Epithelial cell of prostate (primary cell): ENCODE results near the gene ERI3.

ENCODE experiments used
- DNase-seq: peaks from one replicate; pipeline ENCODE4 v3.0.0-alpha.2; 2011; ENCODE audit warnings: low read depth, low spot score
- H3K27ac ChIP-seq: fragments of 450-650 bp; 2 replicates; pipeline ENCODE4 v1.5.1; 2017; ENCODE audit warnings: mild to moderate bottlenecking

The ERI3 gene

GRCh38 chr1:44353604-44354003 is 1.5 kb downstream of the ERI3 start:
- DNase-seq: no peak
- H3K27ac ChIP-seq: no peak overlapping the region

GRCh38 chr1:44351289-44351688 is 3.8 kb downstream of the ERI3 start:
- no peak for DNase-seq

GRCh38 chr1:44348061-44348485 is 7.0 kb downstream of the ERI3 start:
- no peak overlapping the region for H3K27ac ChIP-seq
- no peak for DNase-seq

More at GRCh38 chr1:44351289-44351688, 3.8 kb downstream of the ERI3 start:
- no peak overlapping the region for H3K27ac ChIP-seq

GRCh38 chr1:44347280-44347679 is 7.8 kb downstream of the ERI3 start:
- DNase-seq: no peak
- H3K27ac ChIP-seq: no peak overlapping the region

GRCh38 chr1:44346878-44347277 is 8.2 kb downstream of the ERI3 start:
- H3K27ac ChIP-seq: no peak overlapping the region
- DNase-seq: no peak

GRCh38 chr1:44346184-44346583 is 8.9 kb downstream of the ERI3 start:
- no peak for DNase-seq
- H3K27ac ChIP-seq: no peak overlapping the region

- DNase-seq: peak; percentile 31
- H3K27ac ChIP-seq: no peak overlapping the region
Observed at GRCh38 chr1:44345187-44345775, 9.8 kb downstream of the ERI3 start.

GRCh38 chr1:44339731-44340130 is 15.3 kb downstream of the ERI3 start:
- no peak overlapping the region for H3K27ac ChIP-seq
- DNase-seq: no peak

GRCh38 chr1:44338136-44338535 is 16.9 kb downstream of the ERI3 start:
- no peak overlapping the region for H3K27ac ChIP-seq
- DNase-seq: no peak

- no peak for DNase-seq
- H3K27ac ChIP-seq: no peak overlapping the region
Observed at GRCh38 chr1:44336668-44337067, 18.4 kb downstream of the ERI3 start.

GRCh38 chr1:44334968-44335367 is 20.1 kb downstream of the ERI3 start:
- no peak for DNase-seq
- no peak overlapping the region for H3K27ac ChIP-seq

GRCh38 chr1:44333376-44333775 is 21.7 kb downstream of the ERI3 start:
- no peak for DNase-seq
- H3K27ac ChIP-seq: no peak overlapping the region

GRCh38 chr1:44332505-44332904 is 22.6 kb downstream of the ERI3 start:
- H3K27ac ChIP-seq: no peak overlapping the region

GRCh38 chr1:44330935-44331334 is 24.1 kb downstream of the ERI3 start:
- no peak for DNase-seq
- H3K27ac ChIP-seq: no peak overlapping the region

More at GRCh38 chr1:44332505-44332904, 22.6 kb downstream of the ERI3 start:
- no peak for DNase-seq

- DNase-seq: no peak
- peak overlapping the region; percentile 34 for H3K27ac ChIP-seq
Observed at GRCh38 chr1:44328671-44329416, 26.2 kb downstream of the ERI3 start.

- DNase-seq: peak; percentile 100
- H3K27ac ChIP-seq: peak overlapping the region; percentile 65
Observed at GRCh38 chr1:44327679-44328491, 27.2 kb downstream of the ERI3 start.

- DNase-seq: peak; percentile 12
- peak overlapping the region; percentile 65 for H3K27ac ChIP-seq
Observed at GRCh38 chr1:44326821-44327465, 28.1 kb downstream of the ERI3 start.

- DNase-seq: no peak
Observed at GRCh38 chr1:44326024-44326701, 28.9 kb downstream of the ERI3 start.

GRCh38 chr1:44323947-44324346 is 31.1 kb downstream of the ERI3 start:
- no peak for DNase-seq
- H3K27ac ChIP-seq: no peak overlapping the region

More at GRCh38 chr1:44326024-44326701, 28.9 kb downstream of the ERI3 start:
- H3K27ac ChIP-seq: no peak overlapping the region

GRCh38 chr1:44322367-44322766 is 32.7 kb downstream of the ERI3 start:
- H3K27ac ChIP-seq: no peak overlapping the region
- DNase-seq: no peak
